HepG2 (cell line): ENCODE measurements around the gene NPTXR. TPM values are rescaled to one million over a fixed set of nuclear protein-coding genes. Genes with fewer than 3 reads are reported as not detected.

Source experiments
- CBX2 ChIP-seq, 2 experiments: fragments of 200-600 bp in 1 of 2; sonication (generic); formaldehyde crosslinking in 1 of 2; IDR thresholded peaks; 2 replicates each; pipeline versions ENCODE4 v1.7.0 to v1.8.1; 2018 to 2022; ENCODE audit warnings: low read depth in 2 of 2, low read length in 1 of 2, mild to moderate bottlenecking in 1 of 2, missing genetic modification reagents in 1 of 2
- CBX5 ChIP-seq: sonication (generic); formaldehyde crosslinking; IDR thresholded peaks from 2 replicates; pipeline ENCODE4 v1.4.0; 2020; ENCODE audit warnings: missing genetic modification reagents, borderline replicate concordance
- CEBPG ChIP-seq: IDR thresholded peaks from 2 replicates; pipeline ENCODE4 v1.6.1; 2016
- CHD2 ChIP-seq: IDR thresholded peaks from 2 replicates; pipeline ENCODE4 v1.6.1; 2011; ENCODE audit warnings: low read depth, low read length, improper control_type of control experiment
- ETV5 ChIP-seq: IDR thresholded peaks from 2 replicates; pipeline ENCODE4 v1.6.1; 2018; ENCODE audit warnings: missing biosample characterization, missing genetic modification reagents, inconsistent platforms, borderline replicate concordance
- FOXK1 ChIP-seq: sonication (generic); formaldehyde crosslinking; IDR thresholded peaks from 2 replicates; pipeline ENCODE4 v1.4.0; 2020; ENCODE audit warnings: low read depth, missing genetic modification reagents, borderline replicate concordance
- FOXK2 ChIP-seq: fragments of 450-650 bp; IDR thresholded peaks from 2 replicates; pipeline ENCODE4 v1.6.1; 2016
- HDAC1 ChIP-seq: sonication (generic); formaldehyde crosslinking; IDR thresholded peaks from 2 replicates; pipeline ENCODE4 v1.5.1; 2020; ENCODE audit warnings: mild to moderate bottlenecking, missing genetic modification reagents
- HMG20A ChIP-seq: IDR thresholded peaks from 2 replicates; pipeline ENCODE4 v1.6.1; 2016; ENCODE audit warnings: borderline replicate concordance
- MAZ ChIP-seq, 2 experiments: sonication (generic) in 1 of 2; formaldehyde crosslinking in 1 of 2; IDR thresholded peaks; 2 replicates each; pipeline versions ENCODE4 v1.5.0 to v1.6.1; 2012 to 2020; ENCODE audit warnings: low read depth in 2 of 2, mild to moderate bottlenecking in 2 of 2, borderline replicate concordance in 1 of 2, improper control_type of control experiment in 1 of 2, low read length in 1 of 2, missing genetic modification reagents in 1 of 2, moderate library complexity in 1 of 2
- MTF1 ChIP-seq: sonication (generic); formaldehyde crosslinking; IDR thresholded peaks from 2 replicates; pipeline ENCODE4 v1.5.0; 2020; ENCODE audit warnings: missing genetic modification reagents
- MYC ChIP-seq: sonication (generic); formaldehyde crosslinking; IDR thresholded peaks from 2 replicates; pipeline ENCODE4 v1.9.0; 2021; ENCODE audit warnings: missing genetic modification reagents, borderline replicate concordance
- NCOA5 ChIP-seq: sonication (generic); formaldehyde crosslinking; IDR thresholded peaks from 2 replicates; pipeline ENCODE4 v1.4.0; 2020; ENCODE audit warnings: missing genetic modification reagents
- NFKBIZ ChIP-seq: IDR thresholded peaks from 2 replicates; pipeline ENCODE4 v1.6.1; 2018; ENCODE audit warnings: missing genetic modification reagents, missing compliant biosample characterization
- PPARG ChIP-seq: conservative IDR thresholded peaks from 2 replicates; pipeline ENCODE4 v1.6.1; 2016; ENCODE audit warnings: missing biosample characterization, missing genetic modification reagents
- RARG ChIP-seq: sonication (generic); formaldehyde crosslinking; IDR thresholded peaks from 2 replicates; pipeline ENCODE4 v1.4.0; 2020; ENCODE audit warnings: low read depth, mild to moderate bottlenecking, missing genetic modification reagents
- RBFOX2 ChIP-seq: fragments of 200-400 bp; formaldehyde crosslinking; IDR thresholded peaks from 2 replicates; pipeline ENCODE4 v1.6.1; 2017; ENCODE audit warnings: low read depth, mild to moderate bottlenecking, low read length
- SP140L ChIP-seq: sonication (generic); formaldehyde crosslinking; IDR thresholded peaks from 2 replicates; pipeline ENCODE4 v1.4.0; 2020; ENCODE audit warnings: missing genetic modification reagents, borderline replicate concordance
- SSRP1 ChIP-seq: IDR thresholded peaks from 2 replicates; pipeline ENCODE4 v1.6.1; 2016; ENCODE audit warnings: control low read depth
- TSC22D2 ChIP-seq: sonication (generic); formaldehyde crosslinking; IDR thresholded peaks from 2 replicates; pipeline ENCODE4 v1.5.1; 2020; ENCODE audit warnings: missing genetic modification reagents, mild to moderate bottlenecking, borderline replicate concordance
- YEATS4 ChIP-seq: sonication (generic); formaldehyde crosslinking; IDR thresholded peaks from 2 replicates; pipeline ENCODE4 v1.4.0; 2020; ENCODE audit warnings: missing genetic modification reagents, borderline replicate concordance
- ZKSCAN8 ChIP-seq: IDR thresholded peaks from 2 replicates; pipeline ENCODE4 v1.6.1; 2016; ENCODE audit warnings: borderline replicate concordance, missing genetic modification reagents, missing compliant biosample characterization
- ZNF441 ChIP-seq: sonication (generic); formaldehyde crosslinking; IDR thresholded peaks from 2 replicates; pipeline ENCODE4 v1.7.0; 2021; ENCODE audit warnings: missing genetic modification reagents, borderline replicate concordance
- ZNF549 ChIP-seq: sonication (generic); formaldehyde crosslinking; IDR thresholded peaks from 2 replicates; pipeline ENCODE4 v1.5.0; 2020; ENCODE audit warnings: missing genetic modification reagents
- ZNF672 ChIP-seq: sonication (generic); formaldehyde crosslinking; IDR thresholded peaks from 2 replicates; pipeline ENCODE4 v1.8.1; 2022; ENCODE audit warnings: missing genetic modification reagents
- polyA plus RNA-seq, 8 experiments: library from polyadenylated mRNA; depleted of rRNA in 3 of 8; stranded (reverse) in 7 of 8; unstranded in 1 of 8; fragments of >200 nt; fragmentation: Illumina TruSeq in 4 of 8; extraction: Trizol in 4 of 8; gene quantifications; 2 replicates each; pipeline versions ENCODE4 v1.2.1 to v1.2.3, GENCODE V29; 2011 to 2016; ENCODE audit warnings: low read depth in 4 of 8, missing spikeins in 1 of 8, mixed read lengths in 1 of 8; ENCODE audit not compliant: insufficient read depth in 1 of 8
- total RNA-seq, 5 experiments: library from RNA; depleted of rRNA; stranded (reverse); fragments of >200 nt; fragmentation: Illumina TruSeq; extraction: Trizol; gene quantifications; 2 replicates each; pipeline ENCODE4 v1.2.3, GENCODE V29; 2016; ENCODE audit warnings: low read depth in 1 of 5
- TF ChIP-seq, protein P1 (sequence below): sonication (generic); formaldehyde crosslinking; IDR thresholded peaks from 2 replicates; pipeline ENCODE4 v1.8.1; 2023; ENCODE audit warnings: missing genetic modification reagents, mild to moderate bottlenecking, borderline replicate concordance
- TF ChIP-seq, protein P2 (sequence below), 2 experiments: fragments of 450-650 bp in 1 of 2; sonication (generic) in 1 of 2; formaldehyde crosslinking; IDR thresholded peaks; 2 replicates each; pipeline versions ENCODE4 v1.5.0 to v1.8.0; 2020 to 2022; ENCODE audit warnings: mild to moderate bottlenecking in 1 of 2, missing genetic modification reagents in 1 of 2
- TF ChIP-seq, protein P3 (sequence below): sonication (generic); formaldehyde crosslinking; IDR thresholded peaks from 2 replicates; pipeline ENCODE4 v1.5.0; 2020; ENCODE audit warnings: missing genetic modification reagents, mild to moderate bottlenecking, borderline replicate concordance

NPTXR gene
- total and polyA plus RNA-seq, 2 of the 13 experiments (the other 11 are each of a cell fraction or from before 2014, with no cell fraction given): 2.6 to 4.8 TPM

DNA sequence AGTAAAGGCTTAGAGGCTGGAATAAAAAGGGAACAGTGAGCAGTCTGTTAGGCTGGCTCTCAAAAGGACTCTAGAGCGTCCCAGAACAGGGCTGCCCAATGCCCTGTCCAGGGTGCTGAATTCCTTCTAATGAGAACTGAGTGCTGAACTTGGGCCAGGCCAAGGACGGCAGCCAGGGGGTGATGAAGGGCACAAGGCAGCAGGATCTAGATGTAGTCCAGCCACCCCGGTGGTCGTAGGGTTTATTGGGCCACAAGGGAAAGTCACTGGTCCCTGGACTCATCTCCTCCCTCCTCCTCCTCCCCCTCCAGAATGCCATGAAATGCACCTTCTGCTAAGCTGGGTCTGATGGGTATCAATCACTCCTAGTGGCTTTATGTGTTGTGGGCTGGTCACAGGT is 19.2 kb downstream of the NPTXR start (continued):
- TF ChIP-seq CBX5 (CRISPR knock-in tag): no peak
- TF ChIP-seq, protein P1, sequence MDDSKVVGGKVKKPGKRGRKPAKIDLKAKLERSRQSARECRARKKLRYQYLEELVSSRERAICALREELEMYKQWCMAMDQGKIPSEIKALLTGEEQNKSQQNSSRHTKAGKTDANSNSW (CRISPR knock-in tag): no peak
- peak; percentile 59; the same call in 1 of the 2 replicates for TF ChIP-seq PPARG (CRISPR knock-in tag)
- TF ChIP-seq HDAC1 (CRISPR knock-in tag): peak; percentile 23; the same call in 1 of the 2 replicates
- no peak for TF ChIP-seq ZNF549
- TF ChIP-seq RBFOX2: no peak
- TF ChIP-seq NFKBIZ: no peak
- peak; percentile 71; the same call in 1 of the 2 replicates for TF ChIP-seq MTF1
- no peak for TF ChIP-seq YEATS4 (CRISPR knock-in tag)
- no peak for TF ChIP-seq ZKSCAN8
- TF ChIP-seq TSC22D2 (CRISPR knock-in tag): peak; percentile 98
- TF ChIP-seq ZNF441 (CRISPR knock-in tag): peak; percentile 89
- no peak for TF ChIP-seq ZNF672
- TF ChIP-seq, protein P2, sequence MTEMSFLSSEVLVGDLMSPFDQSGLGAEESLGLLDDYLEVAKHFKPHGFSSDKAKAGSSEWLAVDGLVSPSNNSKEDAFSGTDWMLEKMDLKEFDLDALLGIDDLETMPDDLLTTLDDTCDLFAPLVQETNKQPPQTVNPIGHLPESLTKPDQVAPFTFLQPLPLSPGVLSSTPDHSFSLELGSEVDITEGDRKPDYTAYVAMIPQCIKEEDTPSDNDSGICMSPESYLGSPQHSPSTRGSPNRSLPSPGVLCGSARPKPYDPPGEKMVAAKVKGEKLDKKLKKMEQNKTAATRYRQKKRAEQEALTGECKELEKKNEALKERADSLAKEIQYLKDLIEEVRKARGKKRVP (CRISPR knock-in tag; IDR thresholded peaks at IDR 0.05): no peak; a peak in 1 of 4 replicates
- peak; percentile 41; the same call in 1 of the 2 replicates for TF ChIP-seq ETV5 (CRISPR knock-in tag)
- TF ChIP-seq CBX2 (IDR thresholded peaks at IDR 0.05; ENCODE audit: low read depth, low read length): no peak
- TF ChIP-seq CBX2 (CRISPR knock-in tag; IDR thresholded peaks at IDR 0.05; ENCODE audit: low read depth): no peak
- TF ChIP-seq FOXK2: no peak
- TF ChIP-seq NCOA5 (CRISPR knock-in tag): no peak
- TF ChIP-seq MAZ (IDR thresholded peaks at IDR 0.05; ENCODE audit: borderline replicate concordance, low read depth, low read length): no peak
- TF ChIP-seq MAZ (CRISPR knock-in tag; IDR thresholded peaks at IDR 0.05; ENCODE audit: low read depth): no peak; the same call in 1 of the 2 replicates
- no peak for TF ChIP-seq MYC (CRISPR knock-in tag)
- TF ChIP-seq SP140L (CRISPR knock-in tag): no peak
- TF ChIP-seq HMG20A (CRISPR knock-in tag): no peak
- TF ChIP-seq SSRP1: no peak
- TF ChIP-seq, protein P3, sequence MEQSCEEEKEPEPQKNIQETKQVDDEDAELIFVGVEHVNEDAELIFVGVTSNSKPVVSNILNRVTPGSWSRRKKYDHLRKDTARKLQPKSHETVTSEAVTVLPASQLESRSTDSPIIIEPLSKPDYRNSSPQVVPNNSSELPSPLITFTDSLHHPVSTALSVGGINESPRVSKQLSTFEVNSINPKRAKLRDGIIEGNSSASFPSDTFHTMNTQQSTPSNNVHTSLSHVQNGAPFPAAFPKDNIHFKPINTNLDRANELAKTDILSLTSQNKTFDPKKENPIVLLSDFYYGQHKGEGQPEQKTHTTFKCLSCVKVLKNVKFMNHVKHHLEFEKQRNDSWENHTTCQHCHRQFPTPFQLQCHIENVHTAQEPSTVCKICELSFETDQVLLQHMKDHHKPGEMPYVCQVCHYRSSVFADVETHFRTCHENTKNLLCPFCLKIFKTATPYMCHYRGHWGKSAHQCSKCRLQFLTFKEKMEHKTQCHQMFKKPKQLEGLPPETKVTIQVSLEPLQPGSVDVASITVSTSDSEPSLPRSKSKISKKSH (CRISPR knock-in tag): no peak
- TF ChIP-seq CHD2: no peak
- TF ChIP-seq FOXK1: peak; percentile 21; the same call in 1 of the 2 replicates
- no peak for TF ChIP-seq CEBPG (CRISPR knock-in tag)
- TF ChIP-seq RARG (CRISPR knock-in tag): no peak
